Upper lobe of right lung (tissue), 1 donor: ENCODE data around the gene PRELID2. TPM values are rescaled to one million over a fixed set of nuclear protein-coding genes. Genes with fewer than 3 reads are reported as not detected.
A peak's percentile ranks its signal among the peaks of the same experiment; 100 is the strongest.

Source experiments
- ATAC-seq: fragments of 200-7000 bp; cut with Tn5 transposase; one replicate; pipeline ENCODE4 v1.9.1; 2020; ENCODE audit warnings: mild to moderate bottlenecking, moderate library complexity
- DNase-seq: peaks from one replicate; pipeline ENCODE4 v3.0.0-alpha.2; 2020
- H3K27ac ChIP-seq: fragments of 200-600 bp; one replicate; pipeline ENCODE4 v1.8.0; 2022
- H3K27me3 ChIP-seq: fragments of 200-600 bp; one replicate; pipeline ENCODE4 v1.8.0; 2022; ENCODE audit warnings: mild to moderate bottlenecking
- H3K36me3 ChIP-seq: fragments of 200-600 bp; one replicate; pipeline ENCODE4 v1.8.0; 2022
- H3K4me1 ChIP-seq: fragments of 200-600 bp; one replicate; pipeline ENCODE4 v1.8.0; 2022
- H3K4me3 ChIP-seq: fragments of 200-600 bp; one replicate; pipeline ENCODE4 v1.8.0; 2022; ENCODE audit warnings: mild to moderate bottlenecking
- H3K9me3 ChIP-seq: fragments of 200-600 bp; one replicate; pipeline ENCODE4 v1.8.0; 2022
- intact Hi-C: fragments of 100-400 bp; cut with DNase I; formaldehyde crosslinking; loops from one replicate; pipeline ENCODE4 v1.11.0; 2022
- total RNA-seq: library from RNA; stranded (reverse); fragmentation: NEBNext Ultra II Directional; extraction: Animal tissue kit (Norgen Biotek cat#: 25700); gene quantifications from one replicate; pipeline ENCODE4 v1.2.1, GENCODE V29; 2021
- TF ChIP-seq, protein P1 (sequence below): fragments of 200-600 bp; IDR thresholded peaks from one replicate; pipeline ENCODE4 v1.8.0; 2022; ENCODE audit warnings: antibody characterized with exemption
- donor health status: DM: no; HTN: yes; CAD: no; lungs with severe emphysema.

The PRELID2 gene
- total RNA-seq, 1 donor from 2014 or later, result 9.2 TPM

GRCh38 chr5:145780982-145781381 lies 54.2 kb downstream of the PRELID2 start:
- ATAC-seq (no peak), DNase-seq (no peak)
- Histone ChIP-seq H3K4me3 (no peak overlapping the region), H3K27ac (no peak overlapping the region), H3K36me3 (no peaks in the 10 kb centered on the region), H3K4me1 (no peaks in the 10 kb centered on the region), H3K27me3 (no peaks in the 10 kb centered on the region), H3K9me3 (no peaks in the 10 kb centered on the region)
- TF ChIP-seq, protein P1, sequence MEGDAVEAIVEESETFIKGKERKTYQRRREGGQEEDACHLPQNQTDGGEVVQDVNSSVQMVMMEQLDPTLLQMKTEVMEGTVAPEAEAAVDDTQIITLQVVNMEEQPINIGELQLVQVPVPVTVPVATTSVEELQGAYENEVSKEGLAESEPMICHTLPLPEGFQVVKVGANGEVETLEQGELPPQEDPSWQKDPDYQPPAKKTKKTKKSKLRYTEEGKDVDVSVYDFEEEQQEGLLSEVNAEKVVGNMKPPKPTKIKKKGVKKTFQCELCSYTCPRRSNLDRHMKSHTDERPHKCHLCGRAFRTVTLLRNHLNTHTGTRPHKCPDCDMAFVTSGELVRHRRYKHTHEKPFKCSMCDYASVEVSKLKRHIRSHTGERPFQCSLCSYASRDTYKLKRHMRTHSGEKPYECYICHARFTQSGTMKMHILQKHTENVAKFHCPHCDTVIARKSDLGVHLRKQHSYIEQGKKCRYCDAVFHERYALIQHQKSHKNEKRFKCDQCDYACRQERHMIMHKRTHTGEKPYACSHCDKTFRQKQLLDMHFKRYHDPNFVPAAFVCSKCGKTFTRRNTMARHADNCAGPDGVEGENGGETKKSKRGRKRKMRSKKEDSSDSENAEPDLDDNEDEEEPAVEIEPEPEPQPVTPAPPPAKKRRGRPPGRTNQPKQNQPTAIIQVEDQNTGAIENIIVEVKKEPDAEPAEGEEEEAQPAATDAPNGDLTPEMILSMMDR, result no peak
- intact Hi-C loops, result no loop called here

- TF ChIP-seq, protein P1, result no peak
- DNase-seq, result no peak
- Histone ChIP-seq H3K27ac (no peak overlapping the region), H3K4me1 (peaks cover 6% of the 10 kb centered on the region), H3K27me3 (no peaks in the 10 kb centered on the region), H3K9me3 (no peaks in the 10 kb centered on the region), H3K36me3 (no peaks in the 10 kb centered on the region), H3K4me3 (no peak overlapping the region)
- no peak for ATAC-seq
- intact Hi-C loops, result no loop called here
These were observed 56.8 kb downstream of the PRELID2 start for GRCh38 chr5:145778144-145778900.

DNA sequence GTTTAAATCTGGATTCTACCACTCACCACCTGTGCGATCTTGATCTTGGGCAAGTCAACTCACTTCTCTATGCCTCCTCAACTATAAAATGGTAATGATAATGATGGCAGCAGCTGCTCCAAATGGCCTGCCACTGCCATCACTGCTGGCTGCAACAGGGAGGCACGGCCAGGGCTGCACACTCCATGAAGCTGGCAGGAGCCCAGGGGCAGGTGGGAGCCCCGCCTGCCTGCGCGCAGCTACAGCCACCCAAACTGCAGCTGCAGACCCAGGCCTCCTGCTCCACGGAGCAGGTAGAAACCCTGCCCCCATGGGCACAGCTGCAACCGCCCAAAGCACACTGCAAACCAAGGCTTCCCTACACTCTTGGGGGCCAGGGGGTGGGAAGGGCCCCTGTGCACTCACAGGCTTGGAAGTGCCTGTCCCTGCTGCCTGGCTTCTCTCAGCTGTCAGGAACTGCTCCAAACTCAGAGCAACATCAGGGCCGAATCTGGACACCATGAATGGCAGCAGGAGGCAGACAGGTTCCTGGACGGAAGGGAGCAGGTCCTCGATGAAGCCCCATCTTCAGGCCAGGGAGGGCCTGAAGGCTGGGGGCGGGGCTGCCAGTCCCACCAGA lies 57.6 kb downstream of the PRELID2 start:
- TF ChIP-seq, protein P1, result no peak
- Histone ChIP-seq H3K27me3 (no peaks in the 10 kb centered on the region), H3K27ac (no peak overlapping the region), H3K4me1 (peaks cover 6% of the 10 kb centered on the region), H3K4me3 (no peak overlapping the region), H3K36me3 (no peaks in the 10 kb centered on the region), H3K9me3 (no peaks in the 10 kb centered on the region)
- ATAC-seq, result no peak
- no peak for DNase-seq
- intact Hi-C loops, result no loop called here

DNA sequence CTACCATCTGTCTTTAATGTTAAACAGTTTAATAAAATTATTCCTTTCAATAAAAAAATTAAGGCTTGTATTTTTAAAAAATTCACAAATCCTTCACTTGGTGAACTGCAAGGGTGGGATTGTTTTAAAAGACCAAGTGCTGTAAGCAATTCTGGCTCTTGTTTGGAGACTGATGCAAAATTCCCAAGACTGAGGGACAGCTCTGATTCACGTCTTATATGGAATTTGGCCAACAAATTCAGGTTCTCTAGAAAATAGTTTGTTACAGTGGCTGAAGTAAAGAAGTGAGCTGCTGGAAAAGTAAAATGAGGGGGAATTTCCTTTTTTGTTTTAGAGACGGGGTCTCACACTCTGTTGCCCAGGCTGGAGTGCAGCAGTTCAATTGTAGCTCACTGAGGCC lies 58.3 kb downstream of the PRELID2 start:
- DNase-seq (no peak), ATAC-seq (no peak)
- Histone ChIP-seq H3K36me3 (no peaks in the 10 kb centered on the region), H3K4me3 (no peak overlapping the region), H3K27me3 (no peaks in the 10 kb centered on the region), H3K27ac (no peak overlapping the region), H3K9me3 (no peaks in the 10 kb centered on the region), H3K4me1 (peaks cover 6% of the 10 kb centered on the region)
- intact Hi-C loops, result no loop called here
- TF ChIP-seq, protein P1, result no peak

GRCh38 chr5:145775893-145776444 lies 59.2 kb downstream of the PRELID2 start:
- H3K27me3 ChIP-seq, result no peaks in the 10 kb centered on the region
- intact Hi-C loops, result no loop called here

More at GRCh38 chr5:145775893-145776444, 59.2 kb downstream of the PRELID2 start:
- Histone ChIP-seq H3K9me3 (no peaks in the 10 kb centered on the region), H3K27ac (no peak overlapping the region), H3K4me1 (peaks cover 6% of the 10 kb centered on the region), H3K36me3 (no peaks in the 10 kb centered on the region), H3K4me3 (no peak overlapping the region)
- ATAC-seq (peak; percentile 48), DNase-seq (no peak)
- TF ChIP-seq, protein P1, result no peak
